Hepatic stellate cell (primary cell): ENCODE results near the gene SAXO2.
"Not testable (repeated sequence)": the region's sequence is repeated elsewhere in the genome, so short reads cannot be mapped to it uniquely, and the experiment has no call there.

Experiments used
- DNase-seq: peaks from one replicate; pipeline ENCODE4 v3.0.0; 2011; ENCODE audit warnings: low spot score

The SAXO2 gene

DNA sequence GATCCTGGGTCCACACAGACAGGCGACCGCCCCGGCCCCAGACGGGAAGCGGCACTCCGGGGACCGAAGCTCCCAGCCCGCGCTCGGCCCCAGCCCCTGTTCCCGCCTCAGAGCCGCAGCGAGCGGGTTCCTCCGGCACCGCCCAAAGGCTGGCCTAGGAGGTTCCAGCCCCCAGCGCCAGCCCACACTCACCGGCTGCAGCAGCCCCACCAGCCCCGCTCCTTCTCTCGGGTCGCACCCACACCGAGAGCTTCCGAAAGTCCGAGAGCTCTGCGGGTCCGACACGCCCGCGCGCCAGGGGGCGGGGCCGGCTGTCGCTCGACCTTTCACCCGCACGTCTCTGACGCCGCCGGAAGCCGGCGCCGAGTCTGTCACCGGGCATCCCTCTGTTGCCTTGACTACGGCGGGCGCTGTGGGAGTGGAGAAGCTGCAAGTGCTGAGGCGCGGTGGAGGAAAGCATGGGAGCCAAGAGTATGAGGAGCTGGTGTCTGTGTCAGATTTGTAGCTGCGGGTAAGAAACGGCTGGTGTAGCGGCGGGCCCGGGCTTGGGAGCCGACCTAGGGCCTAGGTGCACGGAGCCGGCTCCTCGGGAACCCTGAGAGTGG, at the start of gene SAXO2, which contains the start of gene EFL1:
TSS of gene SAXO2 (plus strand) at position 397 of the 605 bp plus-strand sequence. CDS start at position 459, 62 bp downstream.
TSS of gene EFL1 (minus strand) at position 313 of the 605 bp plus-strand sequence. CDS start 956 bp downstream, outside the sequence.
- DNase-seq = peak; percentile 81

GRCh38 chr15:82216092-82216491, 46.5 kb upstream of the SAXO2 start:
- DNase-seq = not testable (repeated sequence)

DNA sequence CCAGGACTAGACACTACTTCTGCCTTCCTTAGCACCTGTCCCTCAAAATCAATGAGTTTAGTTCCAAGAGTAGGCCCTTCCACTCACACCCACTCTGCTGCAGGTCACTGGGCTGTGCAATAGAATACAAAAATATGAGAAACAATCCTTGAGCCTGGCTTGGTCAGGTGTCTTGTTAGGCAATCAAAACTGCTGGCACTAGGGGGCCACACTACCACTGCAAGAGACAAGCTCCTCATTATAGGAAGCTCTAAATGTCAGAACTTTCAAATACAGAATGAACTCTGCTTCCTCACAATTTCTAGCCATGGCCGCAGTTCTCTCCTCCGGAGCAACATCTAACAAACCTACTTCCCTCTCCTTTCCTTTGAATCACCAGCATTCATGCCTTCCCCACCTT, 41.1 kb upstream of the SAXO2 start:
- DNase-seq = peak; percentile 1

GRCh38 chr15:82228750-82229149, 33.9 kb upstream of the SAXO2 start:
- DNase-seq = no peak

- DNase-seq = no peak
These were observed 31.4 kb upstream of the SAXO2 start for GRCh38 chr15:82231233-82231632.

DNA sequence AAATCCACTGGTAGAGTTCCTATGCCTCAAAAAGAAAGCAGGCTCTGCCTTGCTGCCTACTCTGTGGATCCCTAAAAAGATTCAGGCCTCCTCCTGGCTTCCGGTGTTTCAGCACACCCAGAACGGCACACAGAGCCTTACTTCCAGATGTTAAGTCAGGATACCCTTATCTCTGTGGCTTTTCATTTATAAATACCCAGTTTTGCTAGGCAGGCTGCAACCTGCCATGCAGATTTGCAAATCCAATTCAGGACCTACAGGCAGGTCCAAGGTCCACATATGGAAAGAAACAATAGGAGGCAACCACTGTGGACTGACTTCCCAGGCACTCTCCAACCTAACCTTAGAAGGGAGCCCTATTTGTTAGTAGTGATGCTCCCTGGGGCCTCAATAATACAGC, 30.8 kb upstream of the SAXO2 start:
- no peak for DNase-seq

- DNase-seq = not testable (repeated sequence)
These were observed 24.6 kb upstream of the SAXO2 start for GRCh38 chr15:82237944-82238534.

GRCh38 chr15:82239685-82240391, 22.8 kb upstream of the SAXO2 start:
- no peak for DNase-seq

DNA sequence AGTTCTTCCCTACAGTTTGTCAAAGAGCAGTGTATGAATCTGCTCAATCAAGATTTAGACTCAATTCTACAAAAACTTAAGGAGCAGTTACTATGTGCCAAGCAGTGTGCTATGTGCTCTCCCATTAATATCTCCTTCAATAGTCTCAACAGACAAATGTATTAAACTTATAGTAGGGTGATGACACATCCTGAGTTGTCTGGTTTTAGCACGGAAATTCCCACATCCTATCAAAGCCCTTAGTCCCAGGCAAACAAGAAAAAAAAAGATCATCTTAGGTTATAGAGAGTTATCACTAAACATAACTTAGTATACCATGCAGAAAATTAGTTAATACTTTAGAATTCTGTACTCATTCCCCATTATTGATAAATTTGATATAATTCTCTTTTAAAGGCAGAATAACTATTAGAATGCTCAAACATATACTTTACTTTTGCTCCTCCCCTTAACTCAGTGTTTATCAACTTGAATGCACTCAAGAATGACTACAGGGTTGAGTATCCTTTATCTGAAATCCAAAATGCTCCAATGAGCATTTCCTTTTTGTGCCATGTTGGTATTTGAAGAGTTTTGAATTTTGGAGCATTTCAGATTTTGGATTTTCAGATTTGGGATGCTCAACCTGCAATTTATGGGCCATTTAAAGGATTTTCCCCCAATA, 20.6 kb upstream of the SAXO2 start:
- DNase-seq = not testable (repeated sequence)

DNA sequence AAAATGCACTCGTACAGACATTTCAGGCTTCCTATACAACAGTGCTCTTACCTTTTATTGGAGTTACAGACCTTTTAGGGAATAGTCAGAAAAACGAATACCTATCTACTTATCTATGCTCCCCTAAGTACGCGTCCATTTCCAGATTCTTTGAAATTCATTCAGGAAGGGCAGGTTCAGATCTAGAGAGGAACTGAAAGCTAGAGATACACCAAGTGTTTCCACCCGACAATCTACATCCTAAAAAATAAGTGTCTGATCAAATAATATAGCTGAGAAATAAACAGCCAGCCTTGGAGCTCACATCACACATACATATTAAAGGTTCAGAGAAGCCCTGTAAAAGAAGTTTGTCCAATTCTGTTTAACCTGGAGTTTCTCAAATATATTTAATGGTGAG, 19.0 kb upstream of the SAXO2 start:
- DNase-seq = not testable (repeated sequence)

DNA sequence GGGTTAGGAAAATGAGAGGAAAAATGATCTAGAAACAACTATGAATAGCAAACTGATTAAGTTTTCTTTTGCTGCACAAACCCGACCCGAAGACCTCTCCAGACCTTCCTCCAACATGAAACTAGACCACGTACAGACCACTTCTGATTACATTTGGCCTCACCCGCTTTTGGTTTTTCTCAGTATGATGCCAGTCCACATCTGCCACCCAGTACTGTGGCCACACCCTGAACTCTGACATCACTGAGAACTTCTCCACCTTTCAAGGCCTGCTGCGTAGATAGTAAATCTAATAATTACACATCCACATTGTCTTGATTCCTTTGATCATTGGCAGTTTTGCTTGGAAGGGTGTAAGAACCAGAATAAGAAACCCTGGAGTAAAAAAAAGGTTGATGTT, 16.7 kb upstream of the SAXO2 start:
- not testable (repeated sequence) for DNase-seq

DNA sequence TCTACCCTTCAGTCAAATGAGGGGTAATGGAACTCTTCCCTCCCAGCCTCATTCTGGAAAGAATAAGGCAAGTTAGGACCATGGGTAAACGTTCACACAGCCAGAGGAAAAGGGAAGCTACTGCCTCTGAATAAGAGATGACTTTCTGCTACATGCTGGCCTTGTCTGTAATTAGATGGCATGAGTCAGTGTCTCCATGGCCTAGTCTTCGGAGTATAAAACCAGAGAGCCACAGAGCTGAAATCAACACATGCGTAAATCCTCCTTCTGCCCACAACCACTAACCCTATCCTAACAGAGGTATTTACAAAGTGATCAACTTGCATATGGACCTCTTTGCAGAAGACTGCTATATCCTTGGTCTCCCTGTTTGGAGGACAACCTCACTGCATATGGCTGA, 14.4 kb upstream of the SAXO2 start:
- DNase-seq = not testable (repeated sequence)

- peak; percentile 37 for DNase-seq
These were observed 824 bp upstream of the SAXO2 start for GRCh38 chr15:82261566-82262421.

GRCh38 chr15:82263350-82263749, 732 bp downstream of the SAXO2 start:
- DNase-seq = no peak

DNA sequence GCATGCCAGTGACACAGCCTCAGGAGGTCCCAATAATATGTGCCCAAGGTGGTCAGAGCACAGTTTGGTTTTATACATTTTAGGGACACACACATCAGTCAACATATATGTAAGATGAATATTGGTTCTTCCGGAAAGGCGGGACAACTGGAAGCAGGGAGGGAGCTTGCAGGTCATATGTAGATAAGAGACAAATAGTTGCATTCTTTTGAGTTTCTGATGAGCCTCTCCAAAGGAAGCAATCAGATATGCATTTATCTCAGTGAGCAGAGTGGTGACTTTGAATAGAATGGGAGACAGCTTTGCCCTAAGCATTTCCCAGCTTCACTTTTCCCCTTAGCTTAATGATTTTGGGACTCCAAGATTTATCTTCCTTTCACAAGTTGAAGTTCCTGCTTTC, 4.5 kb downstream of the SAXO2 start:
- not testable (repeated sequence) for DNase-seq

DNA sequence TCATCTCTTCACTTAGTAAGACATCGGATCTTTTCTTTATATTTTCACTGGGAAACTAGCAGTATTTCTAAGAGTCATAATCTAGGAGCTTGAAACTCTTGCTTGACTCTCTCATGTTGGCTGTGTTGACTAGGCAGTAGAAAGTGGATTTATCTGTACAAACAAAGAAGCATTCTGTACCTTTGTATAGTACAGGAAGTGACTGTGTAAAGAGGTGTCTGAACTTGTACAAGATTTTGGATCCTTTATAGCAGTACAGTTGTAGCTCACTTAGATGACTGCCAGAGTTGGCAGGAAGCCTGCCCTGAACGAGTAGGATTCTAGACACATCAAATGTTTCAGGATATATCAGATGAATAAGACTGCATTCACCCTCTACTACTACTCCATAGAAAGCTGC, 5.8 kb downstream of the SAXO2 start:
- not testable (repeated sequence) for DNase-seq

DNA sequence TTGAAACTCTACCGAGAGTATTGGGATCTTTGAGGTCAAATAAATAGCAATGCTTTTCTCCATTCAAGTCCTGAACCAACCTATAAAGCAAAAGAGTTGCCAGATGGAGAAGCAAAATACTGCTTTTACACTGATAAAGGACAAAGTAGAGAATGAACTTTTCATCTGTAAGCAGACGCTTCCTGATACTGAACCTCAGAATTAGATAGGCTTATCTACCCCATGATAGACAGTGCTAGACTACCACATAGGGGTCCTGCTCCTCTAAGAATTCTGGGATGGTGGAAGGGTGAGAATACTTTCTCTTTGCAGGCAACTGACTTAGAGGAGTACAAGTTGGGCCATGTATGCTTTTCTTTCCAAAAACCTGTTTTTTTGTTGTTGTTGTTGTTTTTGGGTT, 9.5 kb downstream of the SAXO2 start:
- no peak for DNase-seq

DNA sequence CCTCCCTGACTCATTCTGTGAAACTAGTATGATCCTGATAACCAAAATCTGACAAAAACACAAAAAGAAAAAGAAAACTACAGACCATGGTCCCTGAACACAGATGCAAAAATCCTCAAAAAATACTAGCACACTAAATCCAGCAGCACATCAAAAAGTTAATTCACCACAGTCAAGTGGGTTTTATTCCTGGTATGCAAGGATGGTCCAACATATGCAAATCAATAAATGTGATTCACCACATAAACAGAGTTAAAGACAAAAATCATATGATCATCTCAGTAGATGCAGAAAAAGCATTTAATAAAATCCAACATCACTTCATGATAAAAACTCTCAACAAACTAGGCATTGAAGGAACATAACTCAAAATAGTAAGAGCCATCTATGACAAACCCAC, 12.8 kb downstream of the SAXO2 start:
- DNase-seq = no peak

GRCh38 chr15:82281276-82281675, 18.7 kb downstream of the SAXO2 start:
- not testable (repeated sequence) for DNase-seq

- DNase-seq = not testable (repeated sequence)
These were observed 19.8 kb downstream of the SAXO2 start for GRCh38 chr15:82282386-82282785.

DNA sequence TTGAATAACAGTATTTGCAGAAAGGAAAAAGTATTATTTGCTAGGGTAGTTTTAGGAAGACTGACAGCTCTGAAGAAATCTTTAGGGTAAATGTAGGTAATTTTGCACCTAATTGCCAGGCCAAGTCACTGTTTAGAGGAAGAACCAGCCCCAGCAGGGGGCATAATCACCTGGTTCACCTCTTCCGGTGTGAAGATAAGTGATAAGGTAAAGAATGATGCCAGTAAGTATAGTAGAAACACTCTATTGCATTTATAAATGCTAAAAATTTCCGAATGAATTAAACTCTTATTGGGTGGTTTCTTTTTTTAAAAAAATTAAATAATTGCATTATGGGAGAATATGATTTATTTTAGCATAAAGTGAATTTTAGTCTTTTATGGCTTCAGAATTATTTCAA, 21.8 kb downstream of the SAXO2 start:
- DNase-seq = not testable (repeated sequence)

DNA sequence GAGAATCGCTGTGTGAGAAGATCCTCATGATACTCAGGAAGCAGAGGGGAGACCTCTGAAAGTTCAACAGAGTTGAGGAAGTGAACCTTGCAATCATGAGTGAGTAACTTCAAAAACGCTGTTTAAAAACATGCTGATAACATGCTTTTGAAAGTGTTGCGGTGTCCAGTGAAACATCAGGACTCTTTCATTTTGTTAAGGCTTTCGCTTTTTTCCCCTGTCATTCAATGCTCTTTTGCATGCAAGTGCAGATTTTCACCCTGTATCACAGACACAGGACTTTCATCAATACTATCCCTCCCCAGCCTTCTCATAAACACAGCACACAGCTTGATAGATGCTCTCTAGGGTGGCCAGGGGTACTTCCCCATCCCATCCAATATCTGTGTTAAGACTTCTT, 23.9 kb downstream of the SAXO2 start:
- DNase-seq = not testable (repeated sequence)
